SJSA1 (cell line): Measurements from ENCODE around the gene DNAH11. TPM values are rescaled to one million over a fixed set of nuclear protein-coding genes. Genes with fewer than 3 reads are reported as not detected.

ENCODE experiments used
- DNase-seq, 2 experiments: peaks; one replicate each; pipeline ENCODE4 v3.0.0-alpha.2; 2015 to 2020; ENCODE audit warnings: low spot score in 2 of 2, low read depth in 1 of 2
- H3K27ac ChIP-seq: fragments of 250-450 bp; sonication (Bioruptor Pico); 2 replicates; pipeline ENCODE4 v1.5.1; 2020; ENCODE audit warnings: mild to moderate bottlenecking, moderate library complexity
- H3K27me3 ChIP-seq: fragments of 250-450 bp; sonication (Bioruptor Pico); replicated peaks from 2 replicates; pipeline ENCODE4 v1.5.1; 2020; ENCODE audit warnings: mild to moderate bottlenecking, moderate library complexity
- H3K36me3 ChIP-seq: fragments of 250-450 bp; sonication (Bioruptor Pico); 2 replicates; pipeline ENCODE4 v1.5.1; 2020; ENCODE audit warnings: mild to moderate bottlenecking
- H3K4me1 ChIP-seq: fragments of 250-450 bp; sonication (Bioruptor Pico); replicated peaks from 2 replicates; pipeline ENCODE4 v1.6.1; 2021; ENCODE audit warnings: mild to moderate bottlenecking
- H3K4me3 ChIP-seq: fragments of 250-450 bp; sonication (Bioruptor Pico); 2 replicates; pipeline ENCODE4 v1.5.1; 2020; ENCODE audit warnings: mild to moderate bottlenecking
- H3K9me3 ChIP-seq: fragments of 250-450 bp; sonication (Bioruptor Pico); replicated peaks from 2 replicates; pipeline ENCODE4 v1.5.1; 2020; ENCODE audit warnings: mild to moderate bottlenecking
- total RNA-seq: library from RNA; depleted of rRNA; stranded (reverse); fragments of >200 nt; shearing (Covaris generic); gene quantifications from 2 replicates; pipeline ENCODE4 v1.2.3, GENCODE V29; 2014

DNAH11 gene
- total RNA-seq, 1 experiment from 2014 or later = 13.1 TPM

- no peak overlapping the region for H3K4me3 ChIP-seq
- H3K36me3 ChIP-seq = no peaks in the 10 kb centered on the region
- H3K27ac ChIP-seq = no peak overlapping the region
- no peaks in the 10 kb centered on the region for H3K4me1 ChIP-seq
- H3K9me3 ChIP-seq = no peaks in the 10 kb centered on the region
- DNase-seq = no peak
- no peaks in the 10 kb centered on the region for H3K27me3 ChIP-seq
Observed at GRCh38 chr7:21568762-21569161, 25.9 kb downstream of the DNAH11 start.

- Histone ChIP-seq H3K4me3 (no peak overlapping the region), H3K27ac (no peak overlapping the region), H3K36me3 (no peaks in the 10 kb centered on the region), H3K4me1 (no peaks in the 10 kb centered on the region), H3K27me3 (no peaks in the 10 kb centered on the region), H3K9me3 (no peaks in the 10 kb centered on the region)
- DNase-seq = no peak
Observed at GRCh38 chr7:21572331-21573313, 29.8 kb downstream of the DNAH11 start.

GRCh38 chr7:21579341-21580072, 36.7 kb downstream of the DNAH11 start:
- no peaks in the 10 kb centered on the region for H3K27me3 ChIP-seq
- no peaks in the 10 kb centered on the region for H3K9me3 ChIP-seq
- H3K4me1 ChIP-seq = peaks cover 19% of the 10 kb centered on the region
- H3K36me3 ChIP-seq = no peaks in the 10 kb centered on the region
- H3K27ac ChIP-seq = peak overlapping the region; percentile 69
- H3K4me3 ChIP-seq = no peak overlapping the region
- no peak for DNase-seq

GRCh38 chr7:21580073-21580521, 37.3 kb downstream of the DNAH11 start:
- Histone ChIP-seq H3K27ac (peak overlapping the region; percentile 69), H3K27me3 (no peaks in the 10 kb centered on the region), H3K4me3 (no peak overlapping the region), H3K4me1 (peaks cover 19% of the 10 kb centered on the region), H3K9me3 (no peaks in the 10 kb centered on the region), H3K36me3 (no peaks in the 10 kb centered on the region)
- peak in 1 of 2 experiments; percentile 75 for DNase-seq

GRCh38 chr7:21585070-21585724, 42.4 kb downstream of the DNAH11 start:
- Histone ChIP-seq H3K27ac (no peak overlapping the region), H3K4me3 (no peak overlapping the region), H3K4me1 (peaks cover 9% of the 10 kb centered on the region), H3K36me3 (no peaks in the 10 kb centered on the region), H3K9me3 (no peaks in the 10 kb centered on the region), H3K27me3 (no peaks in the 10 kb centered on the region)
- no peak for DNase-seq

- no peaks in the 10 kb centered on the region for H3K27me3 ChIP-seq
- no peak overlapping the region for H3K27ac ChIP-seq
- no peaks in the 10 kb centered on the region for H3K9me3 ChIP-seq
- no peak overlapping the region for H3K4me3 ChIP-seq
- no peaks in the 10 kb centered on the region for H3K4me1 ChIP-seq
- DNase-seq = no peak
- no peaks in the 10 kb centered on the region for H3K36me3 ChIP-seq
Observed at GRCh38 chr7:21587139-21587784, 44.4 kb downstream of the DNAH11 start.

GRCh38 chr7:21596801-21597200, 54.0 kb downstream of the DNAH11 start:
- H3K9me3 ChIP-seq = no peaks in the 10 kb centered on the region
- no peak for DNase-seq
- H3K4me3 ChIP-seq = no peak overlapping the region
- H3K27ac ChIP-seq = no peak overlapping the region
- H3K27me3 ChIP-seq = no peaks in the 10 kb centered on the region
- H3K4me1 ChIP-seq = no peaks in the 10 kb centered on the region
- no peaks in the 10 kb centered on the region for H3K36me3 ChIP-seq

- Histone ChIP-seq H3K27ac (no peak overlapping the region), H3K27me3 (no peaks in the 10 kb centered on the region), H3K36me3 (no peaks in the 10 kb centered on the region), H3K4me3 (no peak overlapping the region), H3K9me3 (no peaks in the 10 kb centered on the region), H3K4me1 (peaks cover 31% of the 10 kb centered on the region)
- DNase-seq = peak in 1 of 2 experiments; percentile 5
Observed at GRCh38 chr7:21603462-21603861, 60.6 kb downstream of the DNAH11 start.

- Histone ChIP-seq H3K4me1 (peaks cover 31% of the 10 kb centered on the region), H3K9me3 (no peaks in the 10 kb centered on the region), H3K27me3 (no peaks in the 10 kb centered on the region), H3K27ac (peak overlapping the region; percentile 54), H3K4me3 (no peak overlapping the region), H3K36me3 (no peaks in the 10 kb centered on the region)
- DNase-seq = no peak
Observed at GRCh38 chr7:21603972-21604749, 61.3 kb downstream of the DNAH11 start.

GRCh38 chr7:21605008-21605585, 62.3 kb downstream of the DNAH11 start:
- H3K27ac ChIP-seq = peak overlapping the region; percentile 44
- peaks cover 31% of the 10 kb centered on the region for H3K4me1 ChIP-seq
- H3K9me3 ChIP-seq = no peaks in the 10 kb centered on the region
- H3K27me3 ChIP-seq = no peaks in the 10 kb centered on the region
- DNase-seq = peak in 1 of 2 experiments; percentile 33
- H3K36me3 ChIP-seq = no peaks in the 10 kb centered on the region
- H3K4me3 ChIP-seq = no peak overlapping the region

GRCh38 chr7:21608465-21608864, 65.6 kb downstream of the DNAH11 start:
- no peaks in the 10 kb centered on the region for H3K9me3 ChIP-seq
- no peak for DNase-seq
- no peaks in the 10 kb centered on the region for H3K27me3 ChIP-seq
- H3K36me3 ChIP-seq = no peaks in the 10 kb centered on the region
- no peak overlapping the region for H3K4me3 ChIP-seq
- no peak overlapping the region for H3K27ac ChIP-seq
- H3K4me1 ChIP-seq = peaks cover 26% of the 10 kb centered on the region

GRCh38 chr7:21611129-21611528, 68.3 kb downstream of the DNAH11 start:
- peaks cover 4% of the 10 kb centered on the region for H3K4me1 ChIP-seq
- no peak overlapping the region for H3K27ac ChIP-seq
- DNase-seq = no peak
- H3K36me3 ChIP-seq = no peaks in the 10 kb centered on the region
- H3K27me3 ChIP-seq = no peaks in the 10 kb centered on the region
- H3K9me3 ChIP-seq = no peaks in the 10 kb centered on the region
- H3K4me3 ChIP-seq = no peak overlapping the region
